MCF 10A (cell line): ENCODE data around the gene MOCS3. TPM values are rescaled to one million over a fixed set of nuclear protein-coding genes. Genes with fewer than 3 reads are reported as not detected.

Source experiments
- BruUV-seq: library from RNA; stranded (reverse); fragments of 400-500 nt; replicated peaks from 2 replicates; lab custom pipeline; 2021; lab: Mats Ljungman, UMichigan
- CTCF ChIA-PET: fragments of 300-600 bp; sonication (Branson Sonifier 250); formaldehyde crosslinking; extraction: SDS; loops from one replicate; lab custom pipeline; 2021; ENCODE audit warnings: antibody characterized with exemption, inconsistent platforms; lab: Yijun Ruan, JAX
- POLR2A ChIA-PET: fragments of 300-600, 350-650 bp; sonication (Branson Sonifier 250); formaldehyde crosslinking; extraction: SDS; loops from one replicate; lab custom pipeline; 2020; ENCODE audit warnings: antibody characterized with exemption, inconsistent platforms; lab: Yijun Ruan, JAX
- DNase-seq: peaks from one replicate; pipeline ENCODE4 v3.0.0-alpha.2; 2018; ENCODE audit not compliant: unreplicated experiment
- H3K27ac Mint-ChIP-seq: one replicate; pipeline ENCODE4 v1.8.0; 2022; ENCODE audit warnings: mild to moderate bottlenecking, low read depth, mixed read lengths; ENCODE audit not compliant: unreplicated experiment
- H3K27me3 Mint-ChIP-seq: one replicate; pipeline ENCODE4 v1.8.0; 2022; ENCODE audit warnings: mixed read lengths; ENCODE audit not compliant: insufficient read depth, unreplicated experiment
- H3K36me3 Mint-ChIP-seq: one replicate; pipeline ENCODE4 v1.8.0; 2022; ENCODE audit warnings: mild to moderate bottlenecking, moderate library complexity, mixed read lengths; ENCODE audit not compliant: insufficient read depth, unreplicated experiment
- H3K4me1 Mint-ChIP-seq: one replicate; pipeline ENCODE4 v1.8.0; 2022; ENCODE audit warnings: mixed read lengths; ENCODE audit not compliant: insufficient read depth, unreplicated experiment
- H3K4me3 Mint-ChIP-seq: one replicate; pipeline ENCODE4 v1.8.0; 2022; ENCODE audit warnings: mild to moderate bottlenecking, moderate library complexity, mixed read lengths; ENCODE audit not compliant: unreplicated experiment
- H3K9me3 Mint-ChIP-seq: one replicate; pipeline ENCODE4 v1.8.0; 2022; ENCODE audit warnings: mixed read lengths; ENCODE audit not compliant: unreplicated experiment
- CTCF ChIP-seq: fragments of 200-600 bp; IDR thresholded peaks from one replicate; pipeline ENCODE4 v1.8.0; 2022; ENCODE audit warnings: antibody characterized with exemption, mild to moderate bottlenecking; ENCODE audit not compliant: unreplicated experiment
- intact Hi-C: fragments of 100-400 bp; cut with micrococcal nuclease; formaldehyde crosslinking; loops from 2 replicates; pipeline ENCODE4 v1.14.1; 2022
- total RNA-seq: library from RNA; stranded (reverse); gene quantifications from 2 replicates; pipeline ENCODE4 v1.2.3, GENCODE V29; 2022

MOCS3 gene
- total RNA-seq, 1 experiment from 2014 or later, result 6.0 TPM

- H3K36me3 Mint-ChIP-seq, result peaks cover 5% of the 10 kb centered on the region
- H3K4me3 Mint-ChIP-seq, result no peak overlapping the region
- no peak for DNase-seq
- no peak for TF ChIP-seq CTCF
- peaks cover 10% of the 10 kb centered on the region for H3K4me1 Mint-ChIP-seq
- no peaks in the 10 kb centered on the region for H3K9me3 Mint-ChIP-seq
- no TSS peak for BruUV-seq
- intact Hi-C loops, result no loop called here
- ChIA-PET POLR2A (no interaction called here), CTCF (interaction anchor here (0.7 kb wide), 1 partner anchor 773 kb away, joined by 3 read pairs; no protein-coding TSS in a partner anchor)
- no peaks in the 10 kb centered on the region for H3K27me3 Mint-ChIP-seq
- no peak overlapping the region for H3K27ac Mint-ChIP-seq
Measured at GRCh38 chr20:51010932-51011331, 52.3 kb downstream of the MOCS3 start.

DNA sequence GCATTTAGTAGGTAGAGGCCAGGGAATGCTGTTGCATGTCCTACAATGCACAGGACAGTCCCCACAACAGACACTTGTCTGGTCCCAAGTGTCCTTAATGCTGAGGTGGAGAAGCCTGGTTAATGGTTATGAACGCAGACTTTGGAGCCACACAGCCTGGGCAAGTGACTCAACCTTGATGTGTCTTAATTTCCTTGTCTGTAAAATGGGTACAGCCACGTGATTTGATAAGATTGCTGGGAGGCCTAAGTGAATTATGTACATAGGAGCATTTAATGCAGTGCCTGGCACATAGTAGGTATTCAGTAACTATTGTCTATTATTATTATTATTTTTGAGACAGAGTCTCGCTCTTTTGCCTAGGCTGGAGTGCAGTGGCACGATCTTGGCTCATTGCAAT lies 52.9 kb downstream of the MOCS3 start:
- POLR2A ChIA-PET, result no interaction called here
- CTCF ChIA-PET, result interaction anchor here (0.9 to 2.1 kb wide), 2 partner anchors 19 to 295 kb away, joined by 4 to 13 read pairs; no protein-coding TSS in a partner anchor
- Mint-ChIP-seq H3K9me3 (no peaks in the 10 kb centered on the region), H3K4me3 (no peak overlapping the region), H3K27me3 (no peaks in the 10 kb centered on the region), H3K36me3 (peaks cover 5% of the 10 kb centered on the region), H3K4me1 (peaks cover 10% of the 10 kb centered on the region), H3K27ac (no peak overlapping the region)
- BruUV-seq, result no TSS peak
- no peak for DNase-seq
- intact Hi-C loops, result no loop called here
- TF ChIP-seq CTCF, result no peak

GRCh38 chr20:51012357-51012756 lies 53.7 kb downstream of the MOCS3 start:
- H3K4me1 Mint-ChIP-seq, result peaks cover 10% of the 10 kb centered on the region
- intact Hi-C loops, result no loop called here
- peaks cover 14% of the 10 kb centered on the region for H3K36me3 Mint-ChIP-seq
- no peak for TF ChIP-seq CTCF
- H3K27me3 Mint-ChIP-seq, result no peaks in the 10 kb centered on the region
- no TSS peak for BruUV-seq
- no peak overlapping the region for H3K27ac Mint-ChIP-seq
- CTCF ChIA-PET, result interaction anchor here (0.6 to 2.1 kb wide), 6 partner anchors 18 to 377 kb away, joined by 3 to 13 read pairs (median 4); partner anchors contain the start of genes DPM1 and MOCS3
- no peak for DNase-seq
- H3K9me3 Mint-ChIP-seq, result no peaks in the 10 kb centered on the region
- no peak overlapping the region for H3K4me3 Mint-ChIP-seq
- POLR2A ChIA-PET, result interaction anchor here (0.9 kb wide), 1 partner anchor 323 kb away, joined by 3 read pairs; no protein-coding TSS in a partner anchor

Other genes with a start within 250 kb of the MOCS3 start
- gene PARD6B, start 227.2 kb upstream of the MOCS3 start, total RNA-seq, result 5.3 and 5.8 TPM in 2 replicates
- 5.4 and 7.9 TPM in 2 replicates for gene BCAS4, start 163.8 kb upstream of the MOCS3 start, total RNA-seq
- 62.4 and 77.5 TPM in 2 replicates for gene ADNP, start 27.4 kb upstream of the MOCS3 start, total RNA-seq
- 66.8 and 79.8 TPM in 2 replicates for gene DPM1, start 286 bp upstream of the MOCS3 start, total RNA-seq
- gene KCNG1, start 64.3 kb downstream of the MOCS3 start, total RNA-seq, result 24.8 and 30.6 TPM in 2 replicates